Activated CD8-positive, alpha-beta memory T cell treated with anti-CD3 and anti-CD28 coated beads, Interleukin-2, amount 10 ng/mL, durations not matched to agents 7 days and 5 days (primary cell): ENCODE results near the gene MCM6. TPM values are rescaled to one million over a fixed set of nuclear protein-coding genes. Genes with fewer than 3 reads are reported as not detected.
"Not testable (repeated sequence)": the region's sequence is repeated elsewhere in the genome, so short reads cannot be mapped to it uniquely, and the experiment has no call there.

ENCODE experiments used
- ATAC-seq: fragments of 150-1000 bp; cut with Tn5 transposase; one replicate; pipeline ENCODE4 v1.10.0; 2021; ENCODE audit warnings: moderate library complexity
- CTCF ChIA-PET: fragments of 350-600 bp; sonication (Branson Sonifier 250); formaldehyde crosslinking; loops from one replicate; lab custom pipeline; 2021; ENCODE audit warnings: antibody characterized with exemption; lab: Charles Lee
- DNase-seq: peaks from one replicate; pipeline ENCODE4 v3.0.0-alpha.2; 2020
- H3K27ac Mint-ChIP-seq: one replicate; pipeline ENCODE4 v1.8.0; 2021; ENCODE audit warnings: mild to moderate bottlenecking, mixed read lengths
- H3K27me3 Mint-ChIP-seq: one replicate; pipeline ENCODE4 v1.8.0; 2021; ENCODE audit warnings: mixed read lengths
- H3K36me3 Mint-ChIP-seq: one replicate; pipeline ENCODE4 v1.8.0; 2021; ENCODE audit warnings: mild to moderate bottlenecking, mixed read lengths
- H3K4me1 Mint-ChIP-seq: one replicate; pipeline ENCODE4 v1.8.0; 2021; ENCODE audit warnings: mixed read lengths
- H3K4me3 Mint-ChIP-seq: one replicate; pipeline ENCODE4 v1.8.0; 2021; ENCODE audit warnings: mild to moderate bottlenecking, moderate library complexity, mixed read lengths
- H3K9me3 Mint-ChIP-seq: one replicate; pipeline ENCODE4 v1.8.0; 2022; ENCODE audit warnings: low read depth, mixed read lengths
- total RNA-seq, 2 experiments: library from RNA; stranded (reverse); gene quantifications; one replicate each; pipeline ENCODE4 v1.2.3, GENCODE V29; 2021

MCM6 gene
- total RNA-seq, 2 experiments from 2014 or later: 130 to 159 TPM

DNA sequence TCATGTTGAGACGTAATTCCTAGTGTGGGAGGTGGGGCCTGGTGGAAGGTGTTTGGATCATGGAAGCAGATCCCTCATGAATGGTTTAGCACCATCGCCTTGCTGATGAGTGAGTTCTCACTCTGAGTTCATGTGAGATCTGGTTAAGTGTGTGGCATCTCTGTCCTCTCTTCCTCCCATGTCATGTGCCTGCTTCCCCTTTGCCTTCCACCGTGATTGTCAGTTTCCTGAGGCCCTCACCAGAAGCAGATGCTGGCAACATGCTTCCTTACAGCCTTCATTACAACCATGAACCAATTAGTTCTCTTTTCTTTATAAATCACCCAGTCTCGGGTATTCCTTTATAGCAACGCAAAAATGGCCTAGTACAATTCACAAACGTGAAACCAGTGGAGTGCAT is 14.6 kb upstream of the MCM6 start:
- ATAC-seq (no peak), DNase-seq (no peak)
- Mint-ChIP-seq H3K27me3 (no peaks in the 10 kb centered on the region), H3K27ac (no peak overlapping the region), H3K36me3 (peaks cover 2% of the 10 kb centered on the region), H3K4me1 (peaks cover 7% of the 10 kb centered on the region), H3K9me3 (peaks cover 2% of the 10 kb centered on the region), H3K4me3 (no peak overlapping the region)
- CTCF ChIA-PET: no interaction called here

DNA sequence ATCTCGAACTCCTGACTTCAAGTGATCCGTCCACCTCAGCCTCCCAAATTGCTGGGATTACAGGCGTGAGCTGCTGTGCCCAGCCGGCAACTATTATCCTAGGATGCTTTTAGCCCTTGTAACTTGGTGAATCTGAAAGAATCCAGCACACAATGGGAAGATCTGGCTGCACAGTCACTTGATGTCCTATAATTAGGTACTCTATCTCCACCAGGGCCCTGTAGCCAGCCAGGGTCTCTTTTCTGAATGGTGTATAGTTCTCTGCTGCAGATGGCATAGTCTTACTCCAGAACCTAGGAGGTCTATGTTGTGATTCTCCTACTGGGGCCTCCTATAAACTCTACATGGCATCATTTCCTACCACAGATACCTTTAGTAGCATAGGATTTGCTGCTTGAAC is 13.9 kb upstream of the MCM6 start:
- Mint-ChIP-seq H3K9me3 (peaks cover 2% of the 10 kb centered on the region), H3K4me3 (no peak overlapping the region), H3K27ac (no peak overlapping the region), H3K27me3 (no peaks in the 10 kb centered on the region), H3K36me3 (peaks cover 2% of the 10 kb centered on the region), H3K4me1 (peaks cover 7% of the 10 kb centered on the region)
- DNase-seq (no peak), ATAC-seq (no peak)
- CTCF ChIA-PET: no interaction called here

DNA sequence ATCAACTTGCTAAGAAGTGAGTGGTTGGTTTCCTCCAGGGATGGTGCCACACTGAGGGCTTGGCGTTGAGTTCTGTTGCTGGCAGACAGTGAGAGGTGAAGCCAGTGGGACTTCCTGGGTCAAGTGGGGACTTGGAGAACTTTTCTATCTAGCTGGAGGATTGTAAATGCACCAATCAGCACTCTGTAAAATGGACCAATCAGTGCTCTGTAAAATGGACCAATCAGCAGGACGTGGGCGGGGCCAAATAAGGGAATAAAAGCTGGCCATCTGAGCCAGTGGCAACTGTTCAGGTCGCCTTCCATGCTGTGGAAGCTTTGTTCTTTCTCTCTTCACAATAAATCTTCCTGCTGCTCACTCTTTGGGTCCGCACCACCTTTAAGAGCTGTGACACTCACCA is 12.3 kb upstream of the MCM6 start:
- H3K27ac Mint-ChIP-seq: not testable (repeated sequence)

DNA sequence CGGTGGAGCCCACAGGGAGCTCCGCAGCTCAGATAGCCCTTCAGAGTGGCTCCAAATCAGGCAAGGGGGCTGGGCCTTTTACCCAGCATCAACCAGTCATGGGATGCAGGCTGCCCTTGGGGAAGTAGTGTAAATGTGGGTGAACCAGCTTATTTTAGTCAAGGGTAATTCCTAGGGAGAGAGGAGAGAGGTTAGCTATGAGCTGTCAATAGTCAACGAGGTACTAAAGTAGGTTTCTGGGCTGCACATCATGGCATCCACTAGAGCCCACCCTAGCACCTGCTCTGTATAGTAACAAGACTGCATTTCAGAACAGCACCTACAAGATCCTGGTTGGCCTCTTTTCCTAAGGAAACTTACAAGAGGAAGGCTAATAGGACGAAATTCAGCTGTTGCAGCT is 9.5 kb upstream of the MCM6 start:
- DNase-seq: no peak
- no peak overlapping the region for H3K4me3 Mint-ChIP-seq
- peaks cover 7% of the 10 kb centered on the region for H3K4me1 Mint-ChIP-seq
- H3K27ac Mint-ChIP-seq: no peak overlapping the region
- H3K9me3 Mint-ChIP-seq: peaks cover 2% of the 10 kb centered on the region
- peaks cover 11% of the 10 kb centered on the region for H3K27me3 Mint-ChIP-seq
- ATAC-seq: no peak
- CTCF ChIA-PET: interaction anchor here (1.0 kb wide), 1 partner anchor 499 kb away, joined by 3 read pairs; no protein-coding TSS in a partner anchor
- peaks cover 2% of the 10 kb centered on the region for H3K36me3 Mint-ChIP-seq

More for the DNA sequence above, 12.3 kb upstream of the MCM6 start:
- H3K4me1 Mint-ChIP-seq, H3K27me3 Mint-ChIP-seq, ATAC-seq, H3K9me3 Mint-ChIP-seq, H3K36me3 Mint-ChIP-seq, CTCF ChIA-PET, H3K4me3 Mint-ChIP-seq, DNase-seq: not testable (repeated sequence)

DNA sequence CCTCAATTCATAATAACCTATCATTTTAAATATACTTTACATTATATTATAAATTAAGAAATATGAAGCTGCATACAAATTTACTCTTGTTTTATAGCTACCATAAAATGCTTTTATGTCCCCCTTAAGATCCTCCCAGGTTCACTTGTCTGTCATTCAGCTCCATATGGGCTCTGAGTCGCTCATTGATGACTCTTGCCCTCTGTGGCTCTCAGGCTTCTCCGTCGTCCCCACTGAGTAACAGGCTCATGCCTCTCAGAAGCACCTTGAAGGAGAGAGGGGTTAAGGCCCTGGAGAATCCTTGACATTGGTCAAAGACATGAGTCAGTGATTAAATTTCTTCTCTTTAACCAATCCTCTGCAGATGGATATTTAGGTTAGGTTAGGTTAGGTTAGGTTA is 6.2 kb upstream of the MCM6 start:
- H3K27me3 Mint-ChIP-seq: peaks cover 11% of the 10 kb centered on the region
- peaks cover 3% of the 10 kb centered on the region for H3K4me1 Mint-ChIP-seq
- H3K4me3 Mint-ChIP-seq: no peak overlapping the region
- no peaks in the 10 kb centered on the region for H3K9me3 Mint-ChIP-seq
- no peak overlapping the region for H3K27ac Mint-ChIP-seq
- CTCF ChIA-PET: interaction anchor here (1.0 kb wide), 1 partner anchor 85 kb away, joined by 4 read pairs; no protein-coding TSS in a partner anchor
- DNase-seq (no peak), ATAC-seq (no peak)
- H3K36me3 Mint-ChIP-seq: no peaks in the 10 kb centered on the region

DNA sequence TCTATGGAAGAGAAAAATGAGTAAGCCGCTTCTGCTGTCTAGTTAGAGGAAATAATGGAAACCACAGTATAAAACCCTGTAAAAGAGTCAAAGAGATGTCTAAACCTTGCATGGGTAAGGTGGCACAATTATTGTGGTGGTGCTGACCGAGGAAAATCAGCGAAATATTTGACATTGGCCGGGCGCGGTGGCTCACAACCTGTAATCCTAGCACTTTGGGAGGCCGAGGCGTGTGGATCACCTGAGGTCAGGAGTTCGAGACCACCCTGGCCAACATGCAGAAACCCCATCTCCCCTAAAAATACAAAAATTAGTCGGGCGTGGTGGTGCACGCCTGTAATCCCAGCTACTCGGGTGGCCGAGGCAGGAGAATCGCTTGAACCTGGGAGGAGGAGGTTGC is 527 bp upstream of the MCM6 start:
- Mint-ChIP-seq H3K36me3 (peaks cover 33% of the 10 kb centered on the region), H3K27ac (peak overlapping the region; percentile 97), H3K4me3 (peak overlapping the region; percentile 85), H3K4me1 (peaks cover 35% of the 10 kb centered on the region)
- not testable (repeated sequence) for DNase-seq, ATAC-seq, H3K27me3 Mint-ChIP-seq, H3K9me3 Mint-ChIP-seq
- CTCF ChIA-PET: interaction anchor here (0.9 to 3.6 kb wide), 5 partner anchors 10 to 508 kb away, joined by 3 to 21 read pairs (median 6); no protein-coding TSS in a partner anchor

DNA sequence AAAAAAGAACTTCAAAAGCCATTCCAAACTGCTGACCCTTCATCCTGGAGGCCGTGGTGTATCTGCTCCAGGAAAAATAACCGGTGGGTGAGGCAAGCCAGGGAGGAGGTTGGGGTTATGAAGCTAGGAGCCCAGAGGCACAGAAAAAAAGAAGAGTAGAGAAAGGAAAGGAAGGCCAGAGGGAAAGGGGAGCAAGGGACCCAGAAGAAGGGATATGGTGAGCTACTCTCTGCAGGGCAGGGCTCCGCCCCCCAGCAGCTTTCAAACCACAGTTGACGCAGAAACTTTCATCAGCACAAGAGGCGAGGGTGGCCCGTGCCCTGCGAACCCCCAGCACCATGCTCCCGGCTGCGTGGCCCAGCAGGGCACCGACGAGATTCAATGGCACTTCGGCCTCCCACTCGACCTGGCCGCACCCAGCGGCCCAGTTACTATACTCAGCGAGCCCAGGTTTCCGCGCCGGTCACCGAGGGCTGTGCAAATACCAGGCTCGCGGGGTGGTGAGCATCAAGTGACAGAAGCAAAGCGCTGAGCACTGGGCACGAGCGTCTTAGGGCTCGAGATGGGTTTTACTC is 665 bp downstream of the MCM6 start:
- DNase-seq (peak; percentile 88), ATAC-seq (peak; percentile 76)
- H3K4me1 Mint-ChIP-seq: peaks cover 47% of the 10 kb centered on the region
- H3K4me3 Mint-ChIP-seq: peak overlapping the region; percentile 81
- H3K27ac Mint-ChIP-seq: peak overlapping the region; percentile 97
- CTCF ChIA-PET: interaction anchor here (0.9 to 3.6 kb wide), 7 partner anchors 11 to 509 kb away, joined by 3 to 21 read pairs (median 4); no protein-coding TSS in a partner anchor
- no peaks in the 10 kb centered on the region for H3K27me3 Mint-ChIP-seq
- no peaks in the 10 kb centered on the region for H3K9me3 Mint-ChIP-seq
- H3K36me3 Mint-ChIP-seq: peaks cover 42% of the 10 kb centered on the region

DNA sequence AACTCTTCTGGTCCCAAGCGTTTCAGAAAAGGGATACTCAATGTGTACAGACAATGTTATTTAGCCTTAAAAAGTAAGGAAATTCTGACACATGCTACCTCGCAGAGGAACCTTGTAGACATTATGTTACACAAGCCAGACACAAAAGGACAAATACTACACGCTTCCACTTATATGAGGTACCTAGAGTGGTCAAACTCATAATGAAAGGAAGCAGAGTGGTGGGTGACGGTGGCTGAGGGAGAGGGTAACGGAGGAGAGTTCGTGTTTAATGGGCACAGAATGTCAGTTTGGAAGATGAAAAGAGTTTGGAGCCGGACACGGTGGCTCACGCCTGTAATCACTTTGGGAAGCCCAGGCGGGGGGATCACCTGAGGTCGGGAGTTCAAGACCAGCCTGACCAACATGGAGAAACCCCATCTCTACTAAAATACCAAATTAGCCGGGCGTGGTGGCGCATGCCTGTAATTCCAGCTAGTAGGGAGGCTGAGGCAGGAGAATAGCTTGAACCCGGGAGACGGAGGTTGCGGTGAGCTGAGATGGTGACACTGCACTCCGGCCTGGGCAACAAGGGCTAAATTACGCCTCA is 1.4 kb downstream of the MCM6 start:
- peaks cover 54% of the 10 kb centered on the region for H3K4me1 Mint-ChIP-seq
- CTCF ChIA-PET: interaction anchor here (0.9 to 3.6 kb wide), 5 partner anchors 20 to 510 kb away, joined by 3 to 21 read pairs (median 6); no protein-coding TSS in a partner anchor
- H3K27ac Mint-ChIP-seq: peak overlapping the region; percentile 97
- peaks cover 48% of the 10 kb centered on the region for H3K36me3 Mint-ChIP-seq
- ATAC-seq: no peak
- peak overlapping the region; percentile 81 for H3K4me3 Mint-ChIP-seq
- H3K27me3 Mint-ChIP-seq: no peaks in the 10 kb centered on the region
- H3K9me3 Mint-ChIP-seq: no peaks in the 10 kb centered on the region
- DNase-seq: peak; percentile 47

DNA sequence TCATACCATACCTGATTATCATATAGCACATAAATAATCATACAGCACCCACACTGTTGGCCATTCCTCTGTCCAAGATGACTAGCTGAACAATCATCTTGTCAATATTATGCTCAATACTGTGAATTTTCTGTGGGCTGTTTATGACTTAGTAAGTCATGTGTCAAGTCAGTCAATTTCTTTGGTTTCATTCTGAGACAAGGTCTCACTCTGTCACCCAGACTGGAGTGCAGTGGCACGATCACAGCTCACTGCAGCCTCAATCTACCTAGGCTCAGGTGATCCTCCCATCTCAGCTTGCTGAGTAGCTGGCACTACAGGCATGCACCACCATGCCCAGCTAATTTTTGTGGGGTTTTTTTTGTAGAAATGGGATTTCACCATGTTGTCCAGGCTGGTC is 5.7 kb downstream of the MCM6 start:
- no peak overlapping the region for H3K4me3 Mint-ChIP-seq
- peaks cover 75% of the 10 kb centered on the region for H3K36me3 Mint-ChIP-seq
- DNase-seq: peak; percentile 47
- no peaks in the 10 kb centered on the region for H3K27me3 Mint-ChIP-seq
- CTCF ChIA-PET: interaction anchor here (0.7 to 1.4 kb wide), 3 partner anchors 10 to 514 kb away, joined by 3 read pairs; no protein-coding TSS in a partner anchor
- H3K4me1 Mint-ChIP-seq: peaks cover 66% of the 10 kb centered on the region
- peak; percentile 51 for ATAC-seq
- no peaks in the 10 kb centered on the region for H3K9me3 Mint-ChIP-seq
- peak overlapping the region; percentile 37 for H3K27ac Mint-ChIP-seq

DNA sequence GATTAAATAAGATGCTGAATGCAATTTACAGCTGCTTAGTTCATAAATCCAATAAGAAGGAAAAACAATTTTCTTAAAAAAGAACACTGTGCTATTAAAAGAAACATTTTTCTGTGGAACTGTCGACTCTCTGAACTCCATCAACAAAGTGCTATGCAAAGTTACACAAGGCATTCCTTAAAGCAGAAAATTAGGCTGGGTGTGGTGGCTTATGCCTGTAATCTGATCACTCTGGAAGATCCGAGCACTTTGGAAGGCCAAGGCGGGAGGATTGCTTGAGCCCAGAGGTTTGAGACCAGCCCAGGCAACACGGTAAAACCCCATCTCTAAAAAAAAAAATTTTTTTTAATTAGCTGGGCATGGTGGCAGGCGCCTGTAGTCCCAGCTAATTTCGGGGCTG is 13.0 kb downstream of the MCM6 start:
- Mint-ChIP-seq H3K27ac (no peak overlapping the region), H3K4me1 (peaks cover 32% of the 10 kb centered on the region), H3K9me3 (no peaks in the 10 kb centered on the region), H3K36me3 (peaks cover 71% of the 10 kb centered on the region), H3K27me3 (no peaks in the 10 kb centered on the region), H3K4me3 (no peak overlapping the region)
- DNase-seq (no peak), ATAC-seq (no peak)
- CTCF ChIA-PET: no interaction called here

DNA sequence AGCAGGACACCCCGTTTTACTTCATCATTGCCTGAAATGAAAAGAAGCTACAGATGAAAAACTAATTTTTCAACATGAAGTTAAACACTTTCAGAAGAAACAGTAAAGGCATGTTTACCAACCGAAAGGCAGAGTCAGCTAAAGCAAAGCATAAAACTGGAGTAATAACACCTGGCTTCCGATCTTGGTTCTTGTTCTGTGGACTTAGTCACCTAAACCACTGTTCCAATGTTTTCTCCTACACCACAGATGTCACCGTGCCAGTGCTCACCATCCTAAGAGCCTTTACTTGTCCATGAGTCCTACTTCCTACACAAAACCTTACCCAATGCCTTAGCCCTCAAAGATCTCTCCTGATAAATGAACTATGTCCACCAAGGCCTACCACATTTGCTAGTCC is 13.5 kb downstream of the MCM6 start:
- Mint-ChIP-seq H3K27ac (no peak overlapping the region), H3K9me3 (no peaks in the 10 kb centered on the region), H3K4me1 (peaks cover 31% of the 10 kb centered on the region), H3K27me3 (no peaks in the 10 kb centered on the region), H3K4me3 (no peak overlapping the region), H3K36me3 (peaks cover 70% of the 10 kb centered on the region)
- CTCF ChIA-PET: no interaction called here
- ATAC-seq: no peak
- no peak for DNase-seq

DNA sequence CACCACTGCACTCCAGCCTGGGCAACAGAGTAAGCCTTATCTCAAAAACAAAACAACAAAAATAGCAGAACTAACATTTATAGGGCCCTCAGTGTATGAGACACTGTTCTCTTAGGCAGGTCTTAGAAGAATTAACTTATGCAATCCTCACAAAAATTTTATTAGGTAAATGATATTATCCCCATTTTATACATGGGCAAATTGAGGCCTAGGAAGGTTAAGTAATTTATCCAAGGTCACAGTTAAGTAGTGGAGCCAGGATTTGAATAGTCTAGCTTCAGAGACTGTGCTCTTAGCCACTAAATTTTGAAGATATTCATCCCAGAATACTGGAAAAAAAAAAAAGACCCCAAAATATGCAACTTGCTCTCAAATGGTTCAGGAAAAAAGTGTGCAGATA is 22.8 kb downstream of the MCM6 start:
- no peak overlapping the region for H3K4me3 Mint-ChIP-seq
- no peaks in the 10 kb centered on the region for H3K9me3 Mint-ChIP-seq
- H3K27me3 Mint-ChIP-seq: no peaks in the 10 kb centered on the region
- H3K4me1 Mint-ChIP-seq: peaks cover 20% of the 10 kb centered on the region
- peaks cover 67% of the 10 kb centered on the region for H3K36me3 Mint-ChIP-seq
- CTCF ChIA-PET: interaction anchor here (1.2 kb wide), 1 partner anchor 56 kb away, joined by 3 read pairs; no protein-coding TSS in a partner anchor
- DNase-seq: no peak
- ATAC-seq: no peak
- H3K27ac Mint-ChIP-seq: no peak overlapping the region

DNA sequence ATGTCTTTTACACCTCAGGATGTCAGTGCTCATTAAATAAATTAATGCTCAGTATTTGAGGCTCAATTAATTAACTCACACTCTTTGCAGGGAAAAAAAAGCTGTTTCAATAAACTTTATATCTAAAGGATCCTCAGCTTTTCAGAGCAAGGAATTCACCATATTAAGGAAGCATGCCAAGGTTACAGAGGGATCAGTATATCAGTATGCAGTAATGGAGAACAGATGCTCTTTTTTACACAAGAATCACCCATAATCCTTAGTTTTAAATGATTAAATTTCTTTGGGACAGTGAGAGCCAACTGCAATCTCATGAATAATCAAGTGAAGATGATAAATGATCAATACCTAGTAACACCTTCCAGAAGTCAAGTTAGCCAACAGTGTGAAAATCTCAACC is 24.4 kb downstream of the MCM6 start:
- Mint-ChIP-seq H3K4me1 (peaks cover 15% of the 10 kb centered on the region), H3K9me3 (no peaks in the 10 kb centered on the region), H3K36me3 (peaks cover 61% of the 10 kb centered on the region), H3K27ac (no peak overlapping the region), H3K27me3 (no peaks in the 10 kb centered on the region), H3K4me3 (no peak overlapping the region)
- no peak for ATAC-seq
- CTCF ChIA-PET: interaction anchor here (1.2 kb wide), 1 partner anchor 55 kb away, joined by 4 read pairs; no protein-coding TSS in a partner anchor
- DNase-seq: no peak
